ENCODE measurements around the gene JTB.
"Not testable (repeated sequence)": the region's sequence is repeated elsewhere in the genome, so short reads cannot be mapped to it uniquely, and the experiment has no call there.

Gene JTB

GRCh38 chr1:153979091-153979490 is 1.6 kb upstream of the JTB start:
- DNase-seq (ENCODE audit: low read depth in 3 of 3, low spot score in 1 of 3) = not testable (repeated sequence)

GRCh38 chr1:153978274-153978909 is 918 bp upstream of the JTB start:
- DNase-seq (ENCODE audit: low read depth in 3 of 3, low spot score in 1 of 3) = no peak

- DNase-seq (ENCODE audit: low read depth in 3 of 3, low spot score in 1 of 3) = no peak
These were observed 640 bp downstream of the JTB start for GRCh38 chr1:153976819-153977249.

- DNase-seq (ENCODE audit: low read depth in 3 of 3, low spot score in 1 of 3) = no peak
These were observed 3.9 kb downstream of the JTB start for GRCh38 chr1:153973525-153973924.

- no peak for DNase-seq (ENCODE audit: low read depth in 3 of 3, low spot score in 1 of 3)
These were observed 4.4 kb downstream of the JTB start for GRCh38 chr1:153973071-153973470.

GRCh38 chr1:153970346-153970745 is 7.1 kb downstream of the JTB start:
- no peak for DNase-seq (ENCODE audit: low read depth in 3 of 3, low spot score in 1 of 3)

- DNase-seq (ENCODE audit: low read depth in 3 of 3, low spot score in 1 of 3) = no peak
These were observed 8.5 kb downstream of the JTB start for GRCh38 chr1:153968972-153969371.

GRCh38 chr1:153968408-153968807 is 9.1 kb downstream of the JTB start:
- DNase-seq (ENCODE audit: low read depth in 3 of 3, low spot score in 1 of 3) = no peak

GRCh38 chr1:153968000-153968363 is 9.5 kb downstream of the JTB start:
- DNase-seq (ENCODE audit: low read depth in 3 of 3, low spot score in 1 of 3) = no peak

GRCh38 chr1:153967107-153967999 is 10.1 kb downstream of the JTB start, which contains the start of gene CREB3L4:
Gene CREB3L4, plus strand, starts transcription at chr1:153967902. Its CDS starts 624 bp downstream, at chr1:153968526.
- peak; percentile 58 to 65 (median 63) for DNase-seq (ENCODE audit: low read depth in 3 of 3, low spot score in 1 of 3)

GRCh38 chr1:153963850-153964331 is 13.6 kb downstream of the JTB start:
- no peak for DNase-seq (ENCODE audit: low read depth in 3 of 3, low spot score in 1 of 3)

- peak; percentile 82 to 89 (median 85) for DNase-seq (ENCODE audit: low read depth in 3 of 3, low spot score in 1 of 3)
These were observed 14.2 kb downstream of the JTB start, which contains the start of gene SLC39A1 for GRCh38 chr1:153963030-153963849. Gene SLC39A1, minus strand, starts transcription at chr1:153963537. Its CDS starts 822 bp downstream, at chr1:153962715.

GRCh38 chr1:153962088-153963029 is 15.1 kb downstream of the JTB start:
- no peak for DNase-seq (ENCODE audit: low read depth in 3 of 3, low spot score in 1 of 3)

GRCh38 chr1:153961421-153961820 is 16.1 kb downstream of the JTB start:
- no peak for DNase-seq (ENCODE audit: low read depth in 3 of 3, low spot score in 1 of 3)

GRCh38 chr1:153960206-153960605 is 17.3 kb downstream of the JTB start:
- DNase-seq (ENCODE audit: low read depth in 3 of 3, low spot score in 1 of 3) = no peak

GRCh38 chr1:153959454-153959853 is 18.0 kb downstream of the JTB start:
- DNase-seq (ENCODE audit: low read depth in 3 of 3, low spot score in 1 of 3) = no peak

- DNase-seq (ENCODE audit: low read depth in 3 of 3, low spot score in 1 of 3) = no peak
These were observed 18.6 kb downstream of the JTB start for GRCh38 chr1:153958961-153959260.

- peak; percentile 90 to 92 (median 91) for DNase-seq (ENCODE audit: low read depth in 3 of 3, low spot score in 1 of 3)
These were observed 19.1 kb downstream of the JTB start, which contains the start of gene CRTC2 for GRCh38 chr1:153958111-153958960. Gene CRTC2, minus strand, starts transcription at chr1:153958612. Its CDS starts 115 bp downstream, at chr1:153958497.

GRCh38 chr1:153957744-153958110 is 19.7 kb downstream of the JTB start:
- DNase-seq (ENCODE audit: low read depth in 3 of 3, low spot score in 1 of 3) = no peak
